ENCODE results near the gene RARB. TPM values are rescaled to one million over a fixed set of nuclear protein-coding genes. Genes with fewer than 3 reads are reported as not detected.

Gene RARB
- total RNA-seq, 1 experiment from 2014 or later, result not detected

DNA sequence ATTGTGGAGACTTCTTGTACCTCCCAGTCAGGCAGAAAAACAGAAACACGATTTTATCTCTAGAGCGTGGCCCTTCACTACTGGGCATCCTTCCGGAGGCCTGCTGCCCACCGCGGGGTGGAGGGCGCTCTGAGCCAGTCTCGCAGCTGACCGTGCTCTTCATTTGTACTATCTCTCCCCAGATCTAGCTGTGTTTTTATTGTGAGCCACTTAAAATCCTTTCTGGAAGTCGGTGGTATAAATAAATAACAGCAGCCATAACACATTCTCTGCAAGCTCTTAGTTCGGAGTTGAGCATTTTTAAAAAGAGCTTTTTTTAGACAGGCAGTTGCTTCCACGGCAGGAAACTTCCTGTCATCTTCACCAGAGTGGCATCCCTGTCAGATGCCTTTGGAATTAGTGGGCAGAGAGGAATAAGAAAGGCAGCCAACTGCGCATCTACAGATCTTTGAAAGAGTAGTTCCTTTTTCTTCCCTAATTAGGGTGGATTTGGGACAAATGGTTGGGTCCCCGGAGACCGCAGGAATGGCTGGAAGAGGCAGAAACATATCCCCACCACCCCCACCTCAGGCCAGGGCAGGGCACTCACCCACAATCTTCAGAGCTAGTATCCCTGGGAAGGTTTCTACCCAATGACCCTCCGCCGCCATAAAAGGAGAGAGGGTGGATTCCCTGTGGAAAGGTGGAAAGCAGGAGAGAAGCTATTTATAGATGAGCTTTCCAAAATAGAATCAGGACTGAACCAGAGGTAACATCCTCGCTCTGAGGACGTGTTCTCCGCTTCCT lies 145.5 kb downstream of the RARB start:
- Mint-ChIP-seq H3K36me3 (ENCODE audit: insufficient read depth, unreplicated experiment) (no peaks in the 10 kb centered on the region), H3K4me3 (ENCODE audit: unreplicated experiment) (no peak overlapping the region), H3K27ac (ENCODE audit: low read depth, unreplicated experiment) (no peak overlapping the region), H3K27me3 (ENCODE audit: insufficient read depth, unreplicated experiment) (peaks cover 37% of the 10 kb centered on the region), H3K4me1 (ENCODE audit: insufficient read depth, unreplicated experiment) (peaks cover 8% of the 10 kb centered on the region), H3K9me3 (ENCODE audit: unreplicated experiment) (no peaks in the 10 kb centered on the region)
- BruUV-seq (replicated peaks), result no TSS peak
- no peak for DNase-seq (ENCODE audit: unreplicated experiment)
- POLR2A ChIA-PET, result no interaction called here
- intact Hi-C loops (cut with micrococcal nuclease), result no loop called here
- TF ChIP-seq, protein P1, sequence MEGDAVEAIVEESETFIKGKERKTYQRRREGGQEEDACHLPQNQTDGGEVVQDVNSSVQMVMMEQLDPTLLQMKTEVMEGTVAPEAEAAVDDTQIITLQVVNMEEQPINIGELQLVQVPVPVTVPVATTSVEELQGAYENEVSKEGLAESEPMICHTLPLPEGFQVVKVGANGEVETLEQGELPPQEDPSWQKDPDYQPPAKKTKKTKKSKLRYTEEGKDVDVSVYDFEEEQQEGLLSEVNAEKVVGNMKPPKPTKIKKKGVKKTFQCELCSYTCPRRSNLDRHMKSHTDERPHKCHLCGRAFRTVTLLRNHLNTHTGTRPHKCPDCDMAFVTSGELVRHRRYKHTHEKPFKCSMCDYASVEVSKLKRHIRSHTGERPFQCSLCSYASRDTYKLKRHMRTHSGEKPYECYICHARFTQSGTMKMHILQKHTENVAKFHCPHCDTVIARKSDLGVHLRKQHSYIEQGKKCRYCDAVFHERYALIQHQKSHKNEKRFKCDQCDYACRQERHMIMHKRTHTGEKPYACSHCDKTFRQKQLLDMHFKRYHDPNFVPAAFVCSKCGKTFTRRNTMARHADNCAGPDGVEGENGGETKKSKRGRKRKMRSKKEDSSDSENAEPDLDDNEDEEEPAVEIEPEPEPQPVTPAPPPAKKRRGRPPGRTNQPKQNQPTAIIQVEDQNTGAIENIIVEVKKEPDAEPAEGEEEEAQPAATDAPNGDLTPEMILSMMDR (IDR thresholded peaks at IDR 0.05; ENCODE audit: unreplicated experiment), result no peak
- CTCF ChIA-PET, result interaction anchor here (0.6 to 1.4 kb wide), 3 partner anchors 19 to 800 kb away, joined by 3 to 4 read pairs (median 4); no protein-coding TSS in a partner anchor

DNA sequence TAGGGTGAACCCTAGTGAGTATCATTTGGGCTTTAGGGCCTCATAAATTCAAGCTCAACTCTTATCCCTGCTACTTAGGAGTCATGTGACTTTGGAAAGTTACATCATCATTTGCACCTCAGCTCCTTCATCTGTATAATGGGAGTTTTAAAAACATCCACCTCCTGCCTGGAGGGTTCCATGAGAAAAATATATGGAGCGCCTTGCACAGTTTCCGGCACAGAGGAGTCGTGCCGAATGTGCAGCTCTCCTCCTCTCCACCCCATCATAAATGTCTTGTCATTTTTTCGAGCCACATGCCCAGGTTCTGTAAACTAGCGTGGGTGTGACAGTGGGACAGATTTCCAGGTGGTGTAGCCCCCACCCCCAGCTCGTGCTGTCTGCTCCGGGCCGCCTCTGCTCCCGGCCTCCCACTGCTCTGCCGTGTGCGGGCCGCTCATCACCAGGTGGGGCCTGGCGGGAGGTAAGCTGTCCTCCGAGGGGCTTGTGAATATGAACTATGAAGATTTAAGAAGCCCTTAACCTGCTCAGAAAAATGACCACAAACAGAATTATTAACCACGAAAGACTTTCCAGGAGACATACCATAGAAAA lies 146.2 kb downstream of the RARB start:
- BruUV-seq (replicated peaks), result no TSS peak
- POLR2A ChIA-PET, result no interaction called here
- H3K27ac Mint-ChIP-seq (ENCODE audit: low read depth, unreplicated experiment), result no peak overlapping the region
- H3K36me3 Mint-ChIP-seq (ENCODE audit: insufficient read depth, unreplicated experiment), result no peaks in the 10 kb centered on the region
- intact Hi-C loops (cut with micrococcal nuclease), result no loop called here
- peaks cover 8% of the 10 kb centered on the region for H3K4me1 Mint-ChIP-seq (ENCODE audit: insufficient read depth, unreplicated experiment)
- DNase-seq (ENCODE audit: unreplicated experiment), result no peak
- CTCF ChIA-PET, result interaction anchor here (0.7 to 1.4 kb wide), 3 partner anchors 18 to 800 kb away, joined by 3 to 4 read pairs (median 3); no protein-coding TSS in a partner anchor
- no peaks in the 10 kb centered on the region for H3K9me3 Mint-ChIP-seq (ENCODE audit: unreplicated experiment)
- H3K4me3 Mint-ChIP-seq (ENCODE audit: unreplicated experiment), result no peak overlapping the region
- peaks cover 44% of the 10 kb centered on the region for H3K27me3 Mint-ChIP-seq (ENCODE audit: insufficient read depth, unreplicated experiment)
- TF ChIP-seq, protein P1 (IDR thresholded peaks at IDR 0.05; ENCODE audit: unreplicated experiment), result no peak

DNA sequence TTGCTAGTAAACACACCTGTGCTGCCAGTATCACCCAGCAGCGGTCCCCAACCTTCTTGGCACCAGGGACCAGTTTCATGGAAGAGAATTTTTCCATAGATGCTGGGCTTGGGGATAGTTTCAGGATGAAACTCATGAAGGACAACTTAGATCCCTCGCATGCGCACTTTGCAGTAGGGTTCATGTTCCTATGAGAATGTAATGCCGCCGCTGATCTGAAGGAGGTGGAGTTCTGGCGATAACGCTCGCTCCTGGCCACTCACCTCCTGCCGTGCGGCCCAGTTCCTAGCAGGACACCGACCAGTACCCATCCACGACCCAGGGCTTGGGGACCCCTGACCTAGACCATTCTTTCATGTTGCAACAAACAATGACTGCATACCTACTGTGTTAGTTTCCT lies 146.9 kb downstream of the RARB start:
- peaks cover 8% of the 10 kb centered on the region for H3K4me1 Mint-ChIP-seq (ENCODE audit: insufficient read depth, unreplicated experiment)
- H3K9me3 Mint-ChIP-seq (ENCODE audit: unreplicated experiment), result no peaks in the 10 kb centered on the region
- ChIA-PET CTCF (interaction anchor here (0.6 to 1.4 kb wide), 3 partner anchors 17 to 613 kb away, joined by 3 to 5 read pairs (median 3); no protein-coding TSS in a partner anchor), POLR2A (no interaction called here)
- intact Hi-C loops (cut with micrococcal nuclease), result no loop called here
- peaks cover 51% of the 10 kb centered on the region for H3K27me3 Mint-ChIP-seq (ENCODE audit: insufficient read depth, unreplicated experiment)
- H3K36me3 Mint-ChIP-seq (ENCODE audit: insufficient read depth, unreplicated experiment), result no peaks in the 10 kb centered on the region
- DNase-seq (ENCODE audit: unreplicated experiment), result no peak
- no peak overlapping the region for H3K27ac Mint-ChIP-seq (ENCODE audit: low read depth, unreplicated experiment)
- BruUV-seq (replicated peaks), result no TSS peak
- no peak overlapping the region for H3K4me3 Mint-ChIP-seq (ENCODE audit: unreplicated experiment)
- TF ChIP-seq, protein P1 (IDR thresholded peaks at IDR 0.05; ENCODE audit: unreplicated experiment), result no peak

DNA sequence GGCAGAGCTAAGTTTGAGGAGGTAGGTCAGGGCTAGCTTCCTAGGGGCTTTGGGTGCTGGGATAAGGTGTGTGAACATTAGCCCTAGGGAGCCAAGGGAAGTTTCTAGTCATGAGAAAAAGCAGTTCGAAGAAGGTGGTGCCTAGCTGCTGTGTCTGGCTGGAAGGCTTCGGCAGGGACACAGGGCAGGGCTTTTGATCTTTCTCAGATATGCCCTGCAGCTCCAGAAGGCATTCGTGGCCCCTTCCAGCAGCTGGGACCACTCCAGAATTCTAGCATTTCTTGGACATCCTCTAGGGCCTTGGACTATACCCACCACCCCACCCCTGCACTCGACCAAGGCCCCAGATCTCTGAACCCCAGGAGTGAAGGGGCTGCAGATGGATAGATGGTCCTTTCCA lies 148.1 kb downstream of the RARB start:
- ChIA-PET CTCF (interaction anchor here (0.8 to 1.1 kb wide), 2 partner anchors 9 to 27 kb away, joined by 3 to 4 read pairs; no protein-coding TSS in a partner anchor), POLR2A (interaction anchor here (0.7 kb wide), 1 partner anchor 79 kb away, joined by 3 read pairs; no protein-coding TSS in a partner anchor)
- TF ChIP-seq, protein P1 (IDR thresholded peaks at IDR 0.05; ENCODE audit: unreplicated experiment), result no peak
- Mint-ChIP-seq H3K27ac (ENCODE audit: low read depth, unreplicated experiment) (no peak overlapping the region), H3K9me3 (ENCODE audit: unreplicated experiment) (no peaks in the 10 kb centered on the region), H3K27me3 (ENCODE audit: insufficient read depth, unreplicated experiment) (peaks cover 62% of the 10 kb centered on the region), H3K4me3 (ENCODE audit: unreplicated experiment) (no peak overlapping the region), H3K4me1 (ENCODE audit: insufficient read depth, unreplicated experiment) (peaks cover 8% of the 10 kb centered on the region), H3K36me3 (ENCODE audit: insufficient read depth, unreplicated experiment) (no peaks in the 10 kb centered on the region)
- no TSS peak for BruUV-seq (replicated peaks)
- intact Hi-C loops (cut with micrococcal nuclease), result no loop called here
- DNase-seq (ENCODE audit: unreplicated experiment), result no peak
